K562 (cell line): ENCODE data around the gene DR1. TPM values are rescaled to one million over a fixed set of nuclear protein-coding genes. Genes with fewer than 3 reads are reported as not detected.

Experiments
- ATAC-seq: fragments of 200-7000 bp; cut with Tn5 transposase; 3 replicates; pipeline ENCODE4 v1.9.1; 2020; ENCODE audit warnings: moderate library complexity
- BruUV-seq: library from RNA; stranded (reverse); fragments of 400-500 nt; replicated peaks from 2 replicates; lab custom pipeline; 2021; lab: Mats Ljungman, UMichigan
- CTCF ChIA-PET: fragments of 300-600 bp; formaldehyde crosslinking; extraction: SDS; loops from one replicate; lab custom pipeline; 2021; ENCODE audit warnings: low intra/inter-chr PET ratio; lab: Yijun Ruan, JAX
- POLR2A ChIA-PET: fragments of 300-600, 350-650 bp; sonication (Branson Sonifier 250); formaldehyde crosslinking; extraction: SDS; loops from one replicate; lab custom pipeline; 2021; ENCODE audit warnings: antibody characterized with exemption, inconsistent platforms; lab: Yijun Ruan, JAX
- DNase-seq, 4 experiments: peaks; one replicate each; pipeline versions ENCODE4 v3.0.0 to v3.0.0-alpha.2; 2011 to 2018; ENCODE audit warnings: low spot score in 3 of 4, mixed read lengths in 3 of 4; ENCODE audit errors: extremely low read depth in 1 of 4
- FAIRE-seq: peaks from 2 replicates; lab custom pipeline; 2011; peaks lifted over from hg19 to GRCh38; lab: Jason Lieb, UNC
- H2AFZ ChIP-seq: 2 replicates; pipeline ENCODE4 v1.6.0; 2011; ENCODE audit warnings: low read depth, low read length, control low read depth, inconsistent platforms
- H3K27ac ChIP-seq: fragments of 200-600 bp; 3 replicates; pipeline ENCODE4 v1.8.0; 2011; ENCODE audit warnings: low read depth, mild to moderate bottlenecking, control low read depth, inconsistent platforms, low read length, moderate library complexity, mixed read lengths; ENCODE audit errors: extremely low read depth
- H3K27me3 ChIP-seq, 2 experiments: fragments of 300-600 bp in 1 of 2; 2 replicates in 1 of 2; 3 replicates in 1 of 2; pipeline versions ENCODE4 v1.6.0 to v1.8.0; 2011; ENCODE audit warnings: inconsistent platforms in 2 of 2, low read length in 2 of 2, mild to moderate bottlenecking in 1 of 2, mixed read lengths in 1 of 2, moderate library complexity in 1 of 2; ENCODE audit not compliant: control insufficient read depth in 2 of 2, insufficient read depth in 2 of 2
- H3K36me3 ChIP-seq: fragments of 300-600 bp; 3 replicates; pipeline ENCODE4 v1.8.0; 2011; ENCODE audit warnings: mild to moderate bottlenecking, low read length, inconsistent platforms; ENCODE audit not compliant: control insufficient read depth, insufficient read depth
- H3K4me1 ChIP-seq, 2 experiments: fragments of 200-600 bp in 1 of 2; replicated peaks in 1 of 2; 2 replicates in 1 of 2; 3 replicates in 1 of 2; pipeline versions ENCODE4 v1.5.1 to v1.8.0; 2011; ENCODE audit warnings: inconsistent platforms in 2 of 2, low read length in 2 of 2, mild to moderate bottlenecking in 1 of 2, mixed read lengths in 1 of 2, moderate library complexity in 1 of 2; ENCODE audit not compliant: control insufficient read depth in 2 of 2, insufficient read depth in 2 of 2
- H3K4me2 ChIP-seq: 2 replicates; pipeline ENCODE4 v1.6.1; 2011; ENCODE audit warnings: low read length, control low read depth, inconsistent platforms, mixed read lengths; ENCODE audit not compliant: insufficient read depth
- H3K4me3 ChIP-seq: fragments of 200-600 bp; sonication (generic), shearing (Covaris generic); 2 replicates; pipeline ENCODE4 v1.5.1; 2016; ENCODE audit warnings: control low read depth, inconsistent platforms
- H3K79me2 ChIP-seq: fragments of 200-600 bp; 3 replicates; pipeline ENCODE4 v1.8.0; 2011; ENCODE audit warnings: low read length, inconsistent platforms; ENCODE audit not compliant: control insufficient read depth, insufficient read depth
- H3K9ac ChIP-seq, 2 experiments: 2 replicates each; pipeline versions ENCODE4 v1.6.0 to v1.6.1; 2011; ENCODE audit warnings: low read depth in 2 of 2, low read length in 2 of 2, control low read depth in 1 of 2, inconsistent platforms in 1 of 2, mild to moderate bottlenecking in 1 of 2, mixed read lengths in 1 of 2; ENCODE audit not compliant: insufficient read depth in 1 of 2
- H3K9me1 ChIP-seq: one replicate; pipeline ENCODE4 v1.6.0; 2011; ENCODE audit warnings: inconsistent platforms, mild to moderate bottlenecking, low read length, moderate library complexity; ENCODE audit not compliant: control insufficient read depth, insufficient read depth
- H3K9me3 ChIP-seq: replicated peaks from 2 replicates; pipeline ENCODE4 v1.5.1; 2011; ENCODE audit warnings: low read depth, low read length, inconsistent platforms; ENCODE audit not compliant: control insufficient read depth, insufficient read depth
- H4K20me1 ChIP-seq: replicated peaks from 2 replicates; pipeline ENCODE4 v1.6.1; 2011; ENCODE audit warnings: low read length, inconsistent platforms, mixed read lengths; ENCODE audit not compliant: control insufficient read depth, insufficient read depth
- CCAR2 ChIP-seq: fragments of 200-400 bp; formaldehyde crosslinking; IDR thresholded peaks from 2 replicates; pipeline ENCODE4 v1.6.1; 2017; ENCODE audit warnings: mild to moderate bottlenecking, low read depth, low read length
- ELF2 ChIP-seq: fragments of 250-450 bp; sonication (Bioruptor Pico); IDR thresholded peaks from 2 replicates; pipeline ENCODE4 v1.5.0; 2021; ENCODE audit warnings: mild to moderate bottlenecking
- FOXP1 ChIP-seq: sonication (generic); formaldehyde crosslinking; IDR thresholded peaks from 2 replicates; pipeline ENCODE4 v1.8.0; 2022; ENCODE audit warnings: mild to moderate bottlenecking, missing genetic modification reagents
- IRF2 ChIP-seq: sonication (generic); formaldehyde crosslinking; IDR thresholded peaks from 2 replicates; pipeline ENCODE4 v1.8.1; 2022; ENCODE audit warnings: mild to moderate bottlenecking, missing genetic modification reagents
- KDM4B ChIP-seq, 2 experiments: fragments of 450-650 bp in 1 of 2; sonication (generic) in 1 of 2; IDR thresholded peaks; 2 replicates each; pipeline ENCODE4 v1.6.1; 2016 to 2017; ENCODE audit warnings: borderline replicate concordance in 2 of 2, antibody characterized with exemption in 1 of 2, low read depth in 1 of 2, mild to moderate bottlenecking in 1 of 2
- NFATC3 ChIP-seq: fragments of 450-650 bp; IDR thresholded peaks from 2 replicates; pipeline ENCODE4 v1.6.1; 2017; ENCODE audit warnings: mild to moderate bottlenecking
- NUFIP1 ChIP-seq: fragments of 450-650 bp; IDR thresholded peaks from 2 replicates; pipeline ENCODE4 v1.6.1; 2018; ENCODE audit not compliant: partially characterized antibody
- POLR2G ChIP-seq: fragments of 200-400 bp; formaldehyde crosslinking; IDR thresholded peaks from 2 replicates; pipeline ENCODE4 v1.6.1; 2017; ENCODE audit warnings: low read depth, mild to moderate bottlenecking, antibody characterized with exemption, low read length, moderate library complexity
- PURB ChIP-seq: sonication (generic); formaldehyde crosslinking; IDR thresholded peaks from 2 replicates; pipeline ENCODE4 v1.9.0; 2021; ENCODE audit warnings: low read depth, mild to moderate bottlenecking, missing genetic modification reagents
- SMAD1 ChIP-seq: fragments of 150-350 bp; IDR thresholded peaks from 2 replicates; pipeline ENCODE4 v1.6.1; 2014; ENCODE audit warnings: low read length, low read depth; ENCODE audit not compliant: partially characterized antibody
- TOE1 ChIP-seq, 2 experiments: fragments of 450-650 bp in 1 of 2; sonication (generic) in 1 of 2; formaldehyde crosslinking in 1 of 2; IDR thresholded peaks; 2 replicates each; pipeline versions ENCODE4 v1.7.1 to v1.8.0; 2016 to 2022; ENCODE audit warnings: borderline replicate concordance in 2 of 2, mild to moderate bottlenecking in 2 of 2, antibody characterized with exemption in 1 of 2, inconsistent platforms in 1 of 2, low read depth in 1 of 2, missing genetic modification reagents in 1 of 2, moderate library complexity in 1 of 2
- ZC3H4 ChIP-seq: sonication (generic); formaldehyde crosslinking; IDR thresholded peaks from 2 replicates; pipeline ENCODE4 v1.9.0; 2021; ENCODE audit warnings: missing genetic modification reagents, borderline replicate concordance
- ZNF146 ChIP-seq: IDR thresholded peaks from one replicate; pipeline ENCODE4 v1.6.1; 2018; ENCODE audit warnings: missing compliant biosample characterization; ENCODE audit not compliant: unreplicated experiment
- in situ Hi-C: fragments of 300-500 bp; cut with MboI; formaldehyde crosslinking; loops from 4 replicates; pipeline ENCODE4 v1.15.0; 2018; ENCODE audit warnings: inconsistent platforms, mixed read lengths
- intact Hi-C: fragments of 100-400 bp; cut with micrococcal nuclease; formaldehyde crosslinking; loops from 2 replicates; pipeline ENCODE4 v1.14.2; 2022
- polyA plus RNA-seq, 8 experiments: library from polyadenylated mRNA; depleted of rRNA in 4 of 8; stranded (reverse) in 5 of 8; unstranded in 3 of 8; fragments of >200 nt; fragmentation: Nextera tagmentation in 2 of 8; fragmentation: Illumina TruSeq in 1 of 8; extraction: Ambion mirVana in 2 of 8; extraction: Trizol in 1 of 8; gene quantifications; 2 replicates each; pipeline versions ENCODE4 v1.2.1 to v1.2.3, GENCODE V29; 2011 to 2014; ENCODE audit warnings: inconsistent platforms in 1 of 8, missing spikeins in 1 of 8
- total RNA-seq, 7 experiments: library from RNA; depleted of rRNA in 6 of 7; stranded (reverse); fragments of >200 nt in 6 of 7; fragmentation: Illumina TruSeq in 2 of 7; extraction: Trizol in 2 of 7; gene quantifications; 2 replicates each; pipeline versions ENCODE4 v1.2.1 to v1.2.3, GENCODE V29; 2011 to 2021; ENCODE audit warnings: low replicate concordance in 1 of 7
- TF ChIP-seq, protein P1 (sequence below), 3 experiments: fragments of 200-800 bp in 1 of 3; sonication (Bioruptor generic) in 1 of 3; sonication (generic) in 1 of 3; formaldehyde crosslinking in 1 of 3; IDR thresholded peaks; 2 replicates each; pipeline versions ENCODE4 v1.6.1 to v1.8.0; 2016 to 2022; ENCODE audit warnings: mild to moderate bottlenecking in 2 of 3, missing compliant biosample characterization in 2 of 3, missing genetic modification characterization in 2 of 3, missing genetic modification reagents in 1 of 3

DR1 gene
- total and polyA plus RNA-seq, 9 of the 15 experiments (the other 6 are each of a cell fraction or from before 2014, with no cell fraction given) = 8.1 to 78.8 (median 46.3) TPM

- no peaks in the 10 kb centered on the region for H3K79me2 ChIP-seq
- no peak overlapping the region for H3K9ac ChIP-seq
- no peak overlapping the region for H3K4me2 ChIP-seq
- intact Hi-C loops = no loop called here
- no peak for ATAC-seq
- no peaks in the 10 kb centered on the region for H3K4me1 ChIP-seq
- BruUV-seq = no TSS peak
- no peak for FAIRE-seq
- no peak overlapping the region for H2AFZ ChIP-seq
- H3K9me3 ChIP-seq = no peaks in the 10 kb centered on the region
- in situ Hi-C loops = no loop called here
- ChIA-PET POLR2A (no interaction called here), CTCF (no interaction called here)
- no peaks in the 10 kb centered on the region for H3K9me1 ChIP-seq
- H3K4me3 ChIP-seq = no peak overlapping the region
- H3K27me3 ChIP-seq = no peaks in the 10 kb centered on the region
- no peak overlapping the region for H3K27ac ChIP-seq
- no peaks in the 10 kb centered on the region for H3K36me3 ChIP-seq
- TF ChIP-seq TOE1 (IDR thresholded peaks at IDR 0.05; ENCODE audit: borderline replicate concordance) = no peak
- TF ChIP-seq TOE1 (CRISPR knock-in tag; IDR thresholded peaks at IDR 0.05; ENCODE audit: borderline replicate concordance, low read depth) = no peak
- TF ChIP-seq IRF2 (CRISPR knock-in tag) = no peak
- no peak for TF ChIP-seq POLR2G
- TF ChIP-seq NFATC3 = no peak
- no peak for TF ChIP-seq ELF2 (CRISPR knock-in tag)
- no peak for TF ChIP-seq ZC3H4 (CRISPR knock-in tag)
- no peak for TF ChIP-seq SMAD1
- no peak for TF ChIP-seq FOXP1 (CRISPR knock-in tag)
- no peak for TF ChIP-seq PURB
- no peak for TF ChIP-seq NUFIP1
- TF ChIP-seq, protein P1, sequence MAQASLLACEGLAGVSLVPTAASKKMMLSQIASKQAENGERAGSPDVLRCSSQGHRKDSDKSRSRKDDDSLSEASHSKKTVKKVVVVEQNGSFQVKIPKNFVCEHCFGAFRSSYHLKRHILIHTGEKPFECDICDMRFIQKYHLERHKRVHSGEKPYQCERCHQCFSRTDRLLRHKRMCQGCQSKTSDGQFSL (CRISPR knock-in tag; IDR thresholded peaks at IDR 0.05) = no peak
- TF ChIP-seq, protein P1 (tag; IDR thresholded peaks at IDR 0.05) = no peak
- TF ChIP-seq ZNF146 (CRISPR knock-in tag) = no peak
- TF ChIP-seq CCAR2 = no peak
- TF ChIP-seq KDM4B (IDR thresholded peaks at IDR 0.05; ENCODE audit: borderline replicate concordance in 2 of 2, low read depth in 1 of 2) = no peak
- DNase-seq = no peak
- H4K20me1 ChIP-seq = no peaks in the 10 kb centered on the region
Observed at GRCh38 chr1:93399781-93400180, 54.1 kb downstream of the DR1 start.
